ENCODE results near the gene CRK.

Gene CRK

GRCh38 chr17:1485423-1486376 lies 29.7 kb upstream of the CRK start:
- DNase-seq = no peak

- no peak for DNase-seq
These were observed 28.8 kb upstream of the CRK start for GRCh38 chr17:1484676-1485422.

GRCh38 chr17:1484060-1484535 lies 28.1 kb upstream of the CRK start:
- no peak for DNase-seq

- DNase-seq = no peak
These were observed 26.6 kb upstream of the CRK start for GRCh38 chr17:1482680-1483079.

GRCh38 chr17:1481736-1482135 lies 25.7 kb upstream of the CRK start:
- no peak for DNase-seq

DNA sequence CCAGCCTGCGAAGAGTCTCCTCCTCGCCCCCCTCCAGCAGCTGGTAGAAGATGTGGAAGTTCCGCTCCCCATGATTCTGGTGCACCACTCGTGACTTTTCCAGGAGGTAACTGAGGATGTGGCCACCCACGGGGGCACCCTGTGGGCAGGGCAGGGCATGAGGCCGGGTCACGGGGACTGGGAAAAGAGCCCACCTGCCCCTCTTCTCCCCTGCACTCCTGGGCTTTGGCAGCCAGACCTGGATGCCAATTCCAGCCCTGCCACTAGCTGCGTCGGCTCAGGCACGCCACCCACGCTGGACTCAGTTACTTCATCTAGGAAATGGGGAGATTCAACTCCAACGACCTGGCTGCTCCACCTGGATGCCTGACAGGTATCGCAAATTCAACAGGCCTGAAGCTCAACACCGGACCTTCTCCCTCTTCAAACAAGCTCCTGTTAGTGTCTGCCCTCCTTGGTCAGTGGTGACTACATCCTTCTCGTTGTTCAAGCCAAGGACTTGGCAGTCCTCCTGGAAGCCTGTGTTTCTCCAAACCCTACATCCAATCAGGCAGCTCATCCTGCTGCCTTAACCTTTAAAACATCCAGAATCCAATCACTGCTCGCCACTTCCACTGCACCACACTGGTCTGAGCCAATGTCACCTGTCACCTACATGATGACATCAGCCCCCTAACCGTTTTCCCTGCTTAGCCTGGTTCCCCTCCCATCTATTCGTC lies 24.9 kb upstream of the CRK start:
- no peak for DNase-seq

GRCh38 chr17:1478418-1478817 lies 22.4 kb upstream of the CRK start:
- no peak for DNase-seq

GRCh38 chr17:1475321-1475854 lies 19.4 kb upstream of the CRK start:
- DNase-seq = no peak

DNA sequence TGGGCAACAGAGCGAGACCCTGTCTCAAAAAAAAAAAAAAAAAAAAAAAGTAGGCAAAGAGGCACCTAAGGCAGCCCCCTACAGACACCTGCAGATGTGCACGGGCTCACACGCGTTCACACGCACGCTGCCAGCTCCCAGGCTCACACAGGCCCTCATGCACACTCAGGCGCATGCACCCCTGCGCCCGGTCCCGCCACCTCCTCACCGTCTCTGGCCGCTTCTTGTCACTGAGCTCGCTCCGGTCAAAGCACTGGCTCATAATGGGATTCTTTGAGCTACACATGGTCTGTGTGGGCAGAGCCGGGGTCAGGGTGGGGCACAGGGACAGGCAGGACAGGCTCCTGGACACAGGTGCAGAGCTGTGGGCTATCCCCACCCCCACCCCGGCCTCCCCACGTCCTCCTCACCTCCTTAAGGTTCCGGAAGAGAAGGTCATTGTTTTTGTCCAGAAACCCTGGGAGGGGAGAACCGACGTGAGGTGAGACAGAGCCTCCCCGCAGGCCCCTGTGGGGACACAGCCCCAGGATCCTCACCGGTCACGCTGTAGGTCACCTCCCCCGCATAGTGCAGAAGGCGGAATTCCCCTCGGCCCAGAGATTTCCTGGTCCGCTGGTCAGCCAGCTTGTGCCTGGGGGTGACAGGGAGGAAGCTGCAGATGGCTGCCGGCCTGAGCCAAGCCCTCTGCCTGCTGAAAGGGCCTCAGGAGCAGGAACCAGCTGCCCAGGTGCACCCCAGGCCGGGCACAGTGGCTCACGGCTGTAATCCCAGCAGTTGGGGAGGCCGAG lies 18.6 kb upstream of the CRK start:
- no peak for DNase-seq

DNA sequence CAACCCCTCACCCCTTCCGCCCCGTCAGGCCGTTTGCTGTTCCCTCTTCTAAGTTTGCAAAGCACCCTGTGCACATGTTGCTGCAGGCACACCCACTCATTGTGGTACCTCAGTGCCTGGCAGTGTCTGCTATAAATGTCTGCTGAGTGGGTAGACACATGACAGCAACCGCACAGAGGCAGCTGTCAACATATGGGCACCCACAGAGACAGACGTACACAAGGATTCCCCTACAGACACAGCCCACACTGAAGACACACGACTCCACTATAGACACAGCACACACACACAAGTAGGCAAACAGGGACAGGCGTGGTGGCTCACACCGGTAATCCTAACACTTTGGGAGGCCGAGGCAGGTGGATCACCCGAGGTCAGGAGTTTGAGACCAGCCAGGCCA lies 17.8 kb upstream of the CRK start:
- DNase-seq = no peak

- no peak for DNase-seq
These were observed 17.1 kb upstream of the CRK start for GRCh38 chr17:1473170-1473569.

DNA sequence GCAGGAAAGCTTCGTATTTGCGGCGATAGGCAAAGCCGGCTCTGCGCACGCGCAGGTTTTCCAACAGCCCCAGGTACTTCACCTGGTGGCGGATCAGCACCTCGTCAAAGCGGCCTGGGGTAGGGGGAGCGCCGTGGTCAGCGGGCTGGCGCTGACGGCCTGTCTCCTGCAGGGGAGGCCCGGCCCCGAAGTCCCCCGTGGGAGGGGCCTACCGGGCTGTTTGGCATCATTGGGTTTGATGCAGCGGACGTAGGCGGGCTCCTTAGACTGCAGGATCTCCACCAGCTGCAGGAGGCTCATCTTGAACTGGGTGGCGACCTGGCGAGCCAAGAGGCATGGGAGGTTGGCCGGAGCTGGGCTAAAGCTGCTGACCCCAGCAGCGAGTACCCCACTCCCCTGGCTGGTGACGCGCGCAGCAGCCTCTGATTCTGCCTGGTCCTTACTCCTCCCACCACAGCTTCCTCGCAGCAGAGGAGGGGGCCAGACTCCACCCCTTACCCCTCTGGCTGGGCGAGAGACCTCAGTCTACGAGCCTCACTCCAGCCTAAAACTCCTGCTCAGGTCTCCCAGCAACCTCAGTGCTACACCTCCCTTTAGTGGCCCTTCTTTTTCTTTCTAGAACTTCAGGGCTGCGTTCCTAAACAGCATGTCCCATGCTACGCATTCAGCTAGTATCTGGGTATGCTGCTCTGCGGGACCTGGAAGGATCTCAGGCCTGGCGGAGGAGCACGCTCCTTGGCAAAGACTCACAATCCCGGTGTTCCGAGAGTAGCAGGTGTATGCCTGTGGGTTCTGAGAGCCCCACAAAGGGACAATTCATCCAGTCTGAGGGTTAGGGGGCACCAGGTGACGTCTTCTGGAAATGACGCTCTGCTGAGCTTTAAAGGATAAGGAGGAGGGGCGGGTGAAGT lies 16.1 kb upstream of the CRK start:
- no peak for DNase-seq

DNA sequence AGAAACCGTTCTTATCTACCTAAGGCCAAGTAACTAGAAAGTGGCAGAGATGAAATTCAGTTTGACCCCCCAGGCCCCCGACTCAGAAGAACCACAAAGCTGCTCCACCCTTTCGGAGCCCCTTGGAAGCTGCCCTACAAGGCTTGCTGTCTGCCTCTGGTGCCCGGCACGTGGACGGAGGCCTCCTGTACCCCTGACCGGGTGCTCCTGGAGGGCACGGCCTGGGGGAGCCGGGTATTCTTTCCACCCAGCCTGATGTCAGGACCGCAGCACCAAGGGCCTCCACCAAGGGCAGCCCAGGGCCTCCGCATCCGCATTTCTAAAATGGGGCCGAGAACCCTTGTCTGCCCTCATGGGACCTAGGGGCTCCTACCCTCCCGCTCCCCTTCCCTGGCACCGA lies 15.5 kb upstream of the CRK start:
- no peak for DNase-seq

- DNase-seq = no peak
These were observed 14.9 kb upstream of the CRK start for GRCh38 chr17:1470755-1471462.

DNA sequence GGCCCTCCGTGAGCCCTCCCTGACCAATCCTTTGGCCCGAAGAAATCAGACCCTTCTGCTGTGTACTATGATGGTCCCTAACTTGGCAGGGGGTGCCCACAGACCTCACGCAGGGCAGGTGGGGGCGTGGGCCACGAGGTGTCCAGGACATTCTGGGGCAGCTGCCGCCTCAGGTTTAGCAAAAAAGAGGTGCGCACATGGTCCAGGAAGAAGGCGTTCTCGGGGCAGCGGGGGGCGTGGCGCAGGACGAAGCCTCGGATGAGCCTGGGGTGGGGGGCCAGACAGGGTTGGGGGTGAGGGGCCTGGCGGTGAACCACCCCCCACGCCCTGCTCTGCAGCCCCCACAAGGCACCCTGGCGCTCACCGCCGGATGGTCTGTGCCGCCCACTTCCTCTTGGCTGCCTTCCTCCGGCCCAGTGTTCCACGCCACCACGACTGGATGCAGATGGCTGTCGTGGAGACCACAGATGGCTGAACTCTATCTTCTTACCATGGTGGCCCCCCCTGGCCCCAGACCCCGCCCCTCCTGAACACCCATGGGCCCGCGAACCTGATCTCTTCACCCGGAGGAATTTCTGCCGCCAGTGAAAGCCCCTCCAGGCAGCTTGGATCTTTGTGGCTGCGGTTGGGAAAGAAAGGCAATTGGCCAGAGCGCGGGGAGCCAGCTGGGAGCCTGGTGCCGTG lies 14.2 kb upstream of the CRK start:
- no peak for DNase-seq

DNA sequence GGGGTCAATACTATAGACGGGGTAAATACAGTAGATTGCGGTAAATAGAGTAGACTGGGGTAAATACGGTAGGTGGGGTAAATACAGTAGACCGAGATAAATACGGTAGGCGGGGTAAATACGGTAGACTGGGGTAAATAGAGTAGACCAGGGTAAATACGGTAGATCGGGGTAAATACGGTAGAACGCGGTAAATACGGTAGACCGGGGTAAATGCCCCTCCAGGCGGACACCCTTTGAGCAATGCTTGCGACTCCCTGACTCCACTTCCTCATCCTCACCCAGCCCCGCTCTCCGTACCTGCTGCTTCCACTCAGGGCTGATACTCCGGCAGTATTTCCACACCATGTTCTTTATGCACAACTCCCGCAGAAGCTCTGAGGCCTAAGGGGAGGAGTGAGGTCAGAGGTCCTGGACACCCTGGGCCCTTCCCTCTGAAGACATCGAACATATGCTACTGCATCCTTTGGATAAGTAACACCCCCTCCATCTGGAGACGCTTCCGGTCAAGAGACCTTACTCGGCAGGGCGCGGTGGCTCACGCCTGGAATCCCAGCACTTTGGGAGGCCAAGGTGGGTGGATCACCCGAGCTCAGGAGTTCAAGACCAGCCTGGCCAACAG lies 13.3 kb upstream of the CRK start:
- DNase-seq = no peak

- DNase-seq = no peak
These were observed 12.0 kb upstream of the CRK start for GRCh38 chr17:1467898-1468492.

- no peak for DNase-seq
These were observed 11.2 kb upstream of the CRK start for GRCh38 chr17:1467258-1467657.

GRCh38 chr17:1464186-1464585 lies 8.2 kb upstream of the CRK start:
- no peak for DNase-seq

Data from NCI-H1092 treated with DMSO at 0.1 percent for 48 hours (cell line).